Measurements from ENCODE around the gene GADD45B. TPM values are rescaled to one million over a fixed set of nuclear protein-coding genes. Genes with fewer than 3 reads are reported as not detected.

GADD45B gene
- total RNA-seq, 1 experiment from 2014 or later = 37.9 TPM

DNA sequence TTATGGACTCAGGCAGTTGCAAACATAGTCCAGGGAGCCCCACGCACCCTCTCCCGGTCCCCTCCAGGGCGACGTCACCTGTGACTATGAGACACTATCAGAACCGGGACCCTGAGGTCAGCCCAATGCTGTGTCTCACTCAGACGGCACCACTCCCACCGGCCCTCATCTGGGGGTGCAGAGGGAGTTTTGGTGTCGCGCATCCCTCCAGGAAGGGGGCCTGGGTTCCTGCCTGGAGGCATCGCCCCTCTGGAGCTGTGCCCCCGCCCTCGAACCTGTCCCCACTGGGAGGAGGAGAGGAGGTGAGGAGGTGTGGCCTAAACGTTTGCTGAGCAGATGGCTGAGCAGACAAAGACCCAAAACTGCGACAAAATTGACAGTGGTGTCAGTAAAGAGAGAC, 51.2 kb downstream of the GADD45B start:
- Histone ChIP-seq H3K4me2 (ENCODE audit: low read length) (peak overlapping the region; percentile 33), H3K27me3 (ENCODE audit: insufficient read depth, low read length) (no peaks in the 10 kb centered on the region), H3K9me3 (ENCODE audit: control insufficient read depth in 1 of 2, insufficient read depth in 1 of 2, low read depth in 1 of 2, low read length in 2 of 2) (no peaks in the 10 kb centered on the region), H3K79me2 (ENCODE audit: insufficient read depth, low read length) (no peaks in the 10 kb centered on the region), H3K9me2 (ENCODE audit: insufficient read depth) (no peaks in the 10 kb centered on the region), H3K9ac (ENCODE audit: low read length) (peak overlapping the region; percentile 30; the same call in 1 of the 2 replicates), H2AFZ (ENCODE audit: low read depth, low read length, poor library complexity, severe bottlenecking) (no peak overlapping the region), H4K20me1 (ENCODE audit: insufficient read depth) (no peaks in the 10 kb centered on the region), H3K4me3 (replicated peaks in 1 of 2; ENCODE audit: low read depth in 1 of 2, low read length in 2 of 2) (no peak overlapping the region), H3K4me1 (ENCODE audit: control insufficient read depth in 1 of 2, insufficient read depth in 2 of 2, low read length in 2 of 2) (peaks cover 61 to 87% of the 10 kb centered on the region in 2 experiments), H3K27ac (ENCODE audit: low read depth, low read length) (no peak overlapping the region; the same call in 1 of the 2 replicates), H3K36me3 (ENCODE audit: control insufficient read depth in 1 of 2, insufficient read depth in 2 of 2, low read length in 2 of 2) (no peaks in the 10 kb centered on the region)
- intact Hi-C loops (cut with micrococcal nuclease) = no loop called here
- DNase-seq (ENCODE audit: low read depth, low spot score) (no peak), ATAC-seq (no peak)
- TF ChIP-seq POLR2AphosphoS5 (IDR thresholded peaks at IDR 0.05; ENCODE audit: low read depth, low read length) = no peak
- TF ChIP-seq EGR1 (IDR thresholded peaks at IDR 0.05; ENCODE audit: low read depth) = no peak
- no peak for TF ChIP-seq RAD21 (IDR thresholded peaks at IDR 0.05; ENCODE audit: low read depth)
- TF ChIP-seq, protein P1, sequence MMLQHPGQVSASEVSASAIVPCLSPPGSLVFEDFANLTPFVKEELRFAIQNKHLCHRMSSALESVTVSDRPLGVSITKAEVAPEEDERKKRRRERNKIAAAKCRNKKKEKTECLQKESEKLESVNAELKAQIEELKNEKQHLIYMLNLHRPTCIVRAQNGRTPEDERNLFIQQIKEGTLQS (IDR thresholded peaks at IDR 0.05) = no peak
- TF ChIP-seq CEBPB (IDR thresholded peaks at IDR 0.05; ENCODE audit: low read depth) = no peak
- TF ChIP-seq ZNF274 (IDR thresholded peaks at IDR 0.05; ENCODE audit: low read depth, low read length) = no peak
- no peak for TF ChIP-seq EZH2 (IDR thresholded peaks at IDR 0.05)
- TF ChIP-seq SIN3A (IDR thresholded peaks at IDR 0.05; ENCODE audit: low read depth) = no peak
- RAD21 ChIA-PET (ENCODE audit: low non-redundant PET in 1 of 2, low total read pairs in 2 of 2, uncharacterized antibody in 2 of 2, unreplicated experiment in 2 of 2) = no interaction called here
- no TSS peak for BruUV-seq (replicated peaks)
- CTCF ChIA-PET = no interaction called here
- POLR2A ChIA-PET = no interaction called here

DNA sequence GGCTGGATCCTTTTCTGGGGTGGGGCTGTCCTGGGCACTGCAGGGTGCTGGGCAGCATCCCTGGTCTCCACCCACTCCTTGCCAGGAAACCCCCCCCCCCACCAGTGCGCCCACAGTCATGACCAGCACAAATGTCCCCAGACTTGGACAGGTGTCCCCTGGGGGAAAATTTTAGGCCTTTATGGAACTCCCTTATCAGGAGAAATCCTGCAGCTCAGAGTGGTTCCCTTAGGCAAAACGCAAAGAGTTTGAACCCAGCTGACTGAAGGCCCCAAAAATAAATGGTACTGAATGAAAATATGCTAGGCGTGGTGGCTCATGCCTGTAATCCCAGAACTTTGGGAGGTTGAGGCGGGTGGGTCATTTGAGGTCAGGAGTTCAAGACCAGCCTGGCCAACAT, 51.8 kb downstream of the GADD45B start:
- DNase-seq (ENCODE audit: low read depth, low spot score) = no peak
- H3K4me2 ChIP-seq (ENCODE audit: low read length) = peak overlapping the region; percentile 33
- no peaks in the 10 kb centered on the region for H3K27me3 ChIP-seq (ENCODE audit: insufficient read depth, low read length)
- CTCF ChIA-PET = no interaction called here
- no peaks in the 10 kb centered on the region for H3K9me3 ChIP-seq (ENCODE audit: control insufficient read depth in 1 of 2, insufficient read depth in 1 of 2, low read depth in 1 of 2, low read length in 2 of 2)
- H3K36me3 ChIP-seq (ENCODE audit: control insufficient read depth in 1 of 2, insufficient read depth in 2 of 2, low read length in 2 of 2) = no peaks in the 10 kb centered on the region
- peak overlapping the region; percentile 30; the same call in 1 of the 2 replicates for H3K9ac ChIP-seq (ENCODE audit: low read length)
- intact Hi-C loops (cut with micrococcal nuclease) = no loop called here
- no TSS peak for BruUV-seq (replicated peaks)
- RAD21 ChIA-PET (ENCODE audit: low non-redundant PET in 1 of 2, low total read pairs in 2 of 2, uncharacterized antibody in 2 of 2, unreplicated experiment in 2 of 2) = interaction anchor here in 1 of 2 experiments (0.7 kb wide), 1 partner anchor 74 kb away, joined by 3 read pairs; no protein-coding TSS in a partner anchor
- POLR2A ChIA-PET = no interaction called here
- ATAC-seq = no peak
- H3K4me1 ChIP-seq (ENCODE audit: control insufficient read depth in 1 of 2, insufficient read depth in 2 of 2, low read length in 2 of 2) = peaks cover 62 to 88% of the 10 kb centered on the region in 2 experiments
- no peak overlapping the region for H2AFZ ChIP-seq (ENCODE audit: low read depth, low read length, poor library complexity, severe bottlenecking)
- TF ChIP-seq ZNF274 (IDR thresholded peaks at IDR 0.05; ENCODE audit: low read depth, low read length) = no peak
- TF ChIP-seq POLR2AphosphoS5 (IDR thresholded peaks at IDR 0.05; ENCODE audit: low read depth, low read length) = no peak
- TF ChIP-seq, protein P2, sequence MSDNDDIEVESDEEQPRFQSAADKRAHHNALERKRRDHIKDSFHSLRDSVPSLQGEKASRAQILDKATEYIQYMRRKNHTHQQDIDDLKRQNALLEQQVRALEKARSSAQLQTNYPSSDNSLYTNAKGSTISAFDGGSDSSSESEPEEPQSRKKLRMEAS (IDR thresholded peaks at IDR 0.05) = no peak
- no peak for TF ChIP-seq SIN3A (IDR thresholded peaks at IDR 0.05; ENCODE audit: low read depth)
- TF ChIP-seq ZFX (IDR thresholded peaks at IDR 0.05) = no peak
- TF ChIP-seq, protein P3, sequence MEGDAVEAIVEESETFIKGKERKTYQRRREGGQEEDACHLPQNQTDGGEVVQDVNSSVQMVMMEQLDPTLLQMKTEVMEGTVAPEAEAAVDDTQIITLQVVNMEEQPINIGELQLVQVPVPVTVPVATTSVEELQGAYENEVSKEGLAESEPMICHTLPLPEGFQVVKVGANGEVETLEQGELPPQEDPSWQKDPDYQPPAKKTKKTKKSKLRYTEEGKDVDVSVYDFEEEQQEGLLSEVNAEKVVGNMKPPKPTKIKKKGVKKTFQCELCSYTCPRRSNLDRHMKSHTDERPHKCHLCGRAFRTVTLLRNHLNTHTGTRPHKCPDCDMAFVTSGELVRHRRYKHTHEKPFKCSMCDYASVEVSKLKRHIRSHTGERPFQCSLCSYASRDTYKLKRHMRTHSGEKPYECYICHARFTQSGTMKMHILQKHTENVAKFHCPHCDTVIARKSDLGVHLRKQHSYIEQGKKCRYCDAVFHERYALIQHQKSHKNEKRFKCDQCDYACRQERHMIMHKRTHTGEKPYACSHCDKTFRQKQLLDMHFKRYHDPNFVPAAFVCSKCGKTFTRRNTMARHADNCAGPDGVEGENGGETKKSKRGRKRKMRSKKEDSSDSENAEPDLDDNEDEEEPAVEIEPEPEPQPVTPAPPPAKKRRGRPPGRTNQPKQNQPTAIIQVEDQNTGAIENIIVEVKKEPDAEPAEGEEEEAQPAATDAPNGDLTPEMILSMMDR (IDR thresholded peaks at IDR 0.05 in 2 of 3, conservative IDR thresholded peaks at IDR 0.05 in 1 of 3; ENCODE audit: borderline replicate concordance in 1 of 3, insufficient read depth in 1 of 3, low read depth in 2 of 3, low read length in 2 of 3) = no peak
- TF ChIP-seq EGR1 (IDR thresholded peaks at IDR 0.05; ENCODE audit: low read depth) = no peak
- no peak for TF ChIP-seq JUND (IDR thresholded peaks at IDR 0.05)
- TF ChIP-seq CEBPB (IDR thresholded peaks at IDR 0.05; ENCODE audit: low read depth) = no peak
- TF ChIP-seq, protein P1 (IDR thresholded peaks at IDR 0.05) = no peak
- TF ChIP-seq, protein P4, sequence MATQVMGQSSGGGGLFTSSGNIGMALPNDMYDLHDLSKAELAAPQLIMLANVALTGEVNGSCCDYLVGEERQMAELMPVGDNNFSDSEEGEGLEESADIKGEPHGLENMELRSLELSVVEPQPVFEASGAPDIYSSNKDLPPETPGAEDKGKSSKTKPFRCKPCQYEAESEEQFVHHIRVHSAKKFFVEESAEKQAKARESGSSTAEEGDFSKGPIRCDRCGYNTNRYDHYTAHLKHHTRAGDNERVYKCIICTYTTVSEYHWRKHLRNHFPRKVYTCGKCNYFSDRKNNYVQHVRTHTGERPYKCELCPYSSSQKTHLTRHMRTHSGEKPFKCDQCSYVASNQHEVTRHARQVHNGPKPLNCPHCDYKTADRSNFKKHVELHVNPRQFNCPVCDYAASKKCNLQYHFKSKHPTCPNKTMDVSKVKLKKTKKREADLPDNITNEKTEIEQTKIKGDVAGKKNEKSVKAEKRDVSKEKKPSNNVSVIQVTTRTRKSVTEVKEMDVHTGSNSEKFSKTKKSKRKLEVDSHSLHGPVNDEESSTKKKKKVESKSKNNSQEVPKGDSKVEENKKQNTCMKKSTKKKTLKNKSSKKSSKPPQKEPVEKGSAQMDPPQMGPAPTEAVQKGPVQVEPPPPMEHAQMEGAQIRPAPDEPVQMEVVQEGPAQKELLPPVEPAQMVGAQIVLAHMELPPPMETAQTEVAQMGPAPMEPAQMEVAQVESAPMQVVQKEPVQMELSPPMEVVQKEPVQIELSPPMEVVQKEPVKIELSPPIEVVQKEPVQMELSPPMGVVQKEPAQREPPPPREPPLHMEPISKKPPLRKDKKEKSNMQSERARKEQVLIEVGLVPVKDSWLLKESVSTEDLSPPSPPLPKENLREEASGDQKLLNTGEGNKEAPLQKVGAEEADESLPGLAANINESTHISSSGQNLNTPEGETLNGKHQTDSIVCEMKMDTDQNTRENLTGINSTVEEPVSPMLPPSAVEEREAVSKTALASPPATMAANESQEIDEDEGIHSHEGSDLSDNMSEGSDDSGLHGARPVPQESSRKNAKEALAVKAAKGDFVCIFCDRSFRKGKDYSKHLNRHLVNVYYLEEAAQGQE (IDR thresholded peaks at IDR 0.05; ENCODE audit: low read depth) = no peak
- TF ChIP-seq SP1 (IDR thresholded peaks at IDR 0.05; ENCODE audit: low read depth) = no peak
- no peak for TF ChIP-seq CBX3 (IDR thresholded peaks at IDR 0.05; ENCODE audit: low read depth)
- no peaks in the 10 kb centered on the region for H4K20me1 ChIP-seq (ENCODE audit: insufficient read depth)
- no peak overlapping the region for H3K4me3 ChIP-seq (replicated peaks in 1 of 2; ENCODE audit: low read depth in 1 of 2, low read length in 2 of 2)
- H3K9me2 ChIP-seq (ENCODE audit: insufficient read depth) = no peaks in the 10 kb centered on the region
- H3K79me2 ChIP-seq (ENCODE audit: insufficient read depth, low read length) = no peaks in the 10 kb centered on the region
- H3K27ac ChIP-seq (ENCODE audit: low read depth, low read length) = no peak overlapping the region; the same call in 1 of the 2 replicates

Measured in HCT116 (cell line).